NCI-H2081 (cell line): Measurements from ENCODE around the gene CXCL6.

Experiments used
- DNase-seq, 2 experiments: peaks; one replicate each; lab custom pipeline; 2025; lab: John Stamatoyannopoulos, UW

Gene CXCL6

GRCh38 chr4:73868206-73869129 lies 32.0 kb downstream of the CXCL6 start:
- DNase-seq: no peak

GRCh38 chr4:73869130-73870055 lies 32.9 kb downstream of the CXCL6 start, which contains the start of gene CXCL1:
Gene CXCL1, plus strand, starts transcription at chr4:73869393. Its CDS starts 78 bp downstream, at chr4:73869471.
- no peak for DNase-seq

- DNase-seq: no peak
Observed at GRCh38 chr4:73870260-73870659, 33.8 kb downstream of the CXCL6 start.

- no peak for DNase-seq
Observed at GRCh38 chr4:73870768-73871167, 34.3 kb downstream of the CXCL6 start.

- no peak for DNase-seq
Observed at GRCh38 chr4:73871511-73872310, 35.2 kb downstream of the CXCL6 start.

GRCh38 chr4:73872316-73873108 lies 36.0 kb downstream of the CXCL6 start:
- no peak for DNase-seq

- DNase-seq: no peak
Observed at GRCh38 chr4:73874386-73874785, 37.9 kb downstream of the CXCL6 start.

GRCh38 chr4:73875401-73875800 lies 38.9 kb downstream of the CXCL6 start:
- DNase-seq: no peak

GRCh38 chr4:73883306-73883705 lies 46.8 kb downstream of the CXCL6 start:
- no peak for DNase-seq

- no peak for DNase-seq
Observed at GRCh38 chr4:73885574-73886267, 49.2 kb downstream of the CXCL6 start.
